Activated CD8-positive, alpha-beta memory T cell treated with anti-CD3 and anti-CD28 coated beads, Interleukin-2, amount 50 U/mL, for 1 hour (primary cell): ENCODE measurements around the gene GALNT8.
"Not testable (repeated sequence)": the region's sequence is repeated elsewhere in the genome, so short reads cannot be mapped to it uniquely, and the experiment has no call there.

Experiments
- DNase-seq: peaks from one replicate; pipeline ENCODE4 v3.0.0-alpha.2; 2020; ENCODE audit errors: extremely low read depth

Gene GALNT8, protein sequence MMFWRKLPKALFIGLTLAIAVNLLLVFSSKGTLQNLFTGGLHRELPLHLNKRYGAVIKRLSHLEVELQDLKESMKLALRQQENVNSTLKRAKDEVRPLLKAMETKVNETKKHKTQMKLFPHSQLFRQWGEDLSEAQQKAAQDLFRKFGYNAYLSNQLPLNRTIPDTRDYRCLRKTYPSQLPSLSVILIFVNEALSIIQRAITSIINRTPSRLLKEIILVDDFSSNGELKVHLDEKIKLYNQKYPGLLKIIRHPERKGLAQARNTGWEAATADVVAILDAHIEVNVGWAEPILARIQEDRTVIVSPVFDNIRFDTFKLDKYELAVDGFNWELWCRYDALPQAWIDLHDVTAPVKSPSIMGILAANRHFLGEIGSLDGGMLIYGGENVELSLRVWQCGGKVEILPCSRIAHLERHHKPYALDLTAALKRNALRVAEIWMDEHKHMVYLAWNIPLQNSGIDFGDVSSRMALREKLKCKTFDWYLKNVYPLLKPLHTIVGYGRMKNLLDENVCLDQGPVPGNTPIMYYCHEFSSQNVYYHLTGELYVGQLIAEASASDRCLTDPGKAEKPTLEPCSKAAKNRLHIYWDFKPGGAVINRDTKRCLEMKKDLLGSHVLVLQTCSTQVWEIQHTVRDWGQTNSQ

DNA sequence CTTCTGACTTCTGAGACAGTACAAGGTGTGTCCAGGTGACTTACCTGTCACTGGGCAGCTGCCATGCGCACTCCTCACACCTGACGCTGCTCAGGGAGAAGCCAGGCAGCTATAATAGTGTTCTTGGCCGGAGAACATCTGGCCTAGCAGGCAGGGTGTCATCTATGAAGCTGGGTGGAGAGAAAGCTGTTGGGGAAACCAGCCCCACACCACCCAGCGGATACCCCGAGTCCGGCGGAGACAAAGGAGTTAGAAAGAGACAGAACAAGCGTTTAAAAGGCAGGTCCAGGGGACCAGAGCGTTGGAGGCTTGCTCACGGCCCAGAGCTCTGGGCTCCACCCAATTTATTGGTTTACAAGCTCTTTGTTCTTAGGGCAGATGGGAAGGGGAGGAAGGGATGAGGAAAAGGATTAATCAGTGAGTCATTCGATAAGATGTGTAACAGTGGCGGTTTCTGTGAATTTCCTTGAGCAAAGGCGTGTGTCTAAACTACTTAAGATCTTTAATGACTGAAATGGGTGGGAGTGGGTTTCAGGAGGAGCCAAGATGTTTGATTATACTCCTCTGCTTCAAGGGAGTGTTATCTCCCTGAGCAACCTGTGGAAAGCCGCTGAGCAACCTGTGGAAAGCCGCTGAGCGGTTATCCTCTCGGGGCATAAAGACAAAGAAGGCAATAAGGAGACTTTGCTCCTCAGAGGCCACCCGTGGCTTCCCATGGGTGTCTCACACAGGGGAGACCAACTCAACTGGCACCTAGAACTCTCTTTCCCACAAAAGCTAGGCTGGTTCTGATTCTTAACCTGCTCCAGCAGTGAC lies at the start of gene GALNT8:
Gene GALNT8, plus strand, starts transcription at position 580 of the 816 bp plus-strand sequence. CDS start 278 bp downstream, outside the sequence.
- no peak for DNase-seq

DNA sequence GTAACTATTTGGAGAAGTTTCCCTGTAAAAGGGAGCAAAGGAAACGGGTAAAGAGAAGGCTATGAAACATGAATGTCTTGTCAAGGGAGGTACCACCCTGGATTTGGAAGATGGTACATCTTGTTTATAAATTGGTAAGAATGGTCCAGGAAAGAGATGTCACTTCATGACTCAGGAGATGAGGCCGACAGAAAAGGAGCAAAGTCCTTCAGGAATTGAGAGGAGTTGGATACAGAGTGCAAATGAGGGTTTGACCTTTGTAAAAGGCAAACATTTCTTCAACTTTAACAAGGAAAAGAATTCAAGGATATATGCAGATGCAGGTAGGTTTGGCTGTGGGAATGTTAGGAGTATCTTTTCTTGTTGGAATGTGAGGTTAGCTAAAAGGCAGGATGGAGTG lies 40.5 kb upstream of the GALNT8 start:
- DNase-seq = no peak

DNA sequence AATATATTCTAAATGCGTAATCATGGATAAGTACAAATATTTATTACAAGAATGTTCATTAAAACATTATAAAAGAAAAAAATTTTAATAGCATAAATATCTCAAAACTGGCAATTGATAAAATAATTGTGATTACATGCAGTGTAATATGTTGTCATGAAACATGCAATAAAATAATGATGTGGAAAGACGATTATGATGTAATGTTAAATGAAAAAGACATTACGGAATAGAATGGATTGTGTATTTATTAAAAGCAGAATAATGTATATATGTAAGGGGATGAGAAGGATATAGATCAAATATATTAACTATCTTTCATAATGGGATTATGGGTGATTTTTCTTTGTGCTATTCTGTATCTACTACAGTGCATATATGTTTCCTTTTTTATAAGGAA lies 38.5 kb upstream of the GALNT8 start:
- DNase-seq = no peak

DNA sequence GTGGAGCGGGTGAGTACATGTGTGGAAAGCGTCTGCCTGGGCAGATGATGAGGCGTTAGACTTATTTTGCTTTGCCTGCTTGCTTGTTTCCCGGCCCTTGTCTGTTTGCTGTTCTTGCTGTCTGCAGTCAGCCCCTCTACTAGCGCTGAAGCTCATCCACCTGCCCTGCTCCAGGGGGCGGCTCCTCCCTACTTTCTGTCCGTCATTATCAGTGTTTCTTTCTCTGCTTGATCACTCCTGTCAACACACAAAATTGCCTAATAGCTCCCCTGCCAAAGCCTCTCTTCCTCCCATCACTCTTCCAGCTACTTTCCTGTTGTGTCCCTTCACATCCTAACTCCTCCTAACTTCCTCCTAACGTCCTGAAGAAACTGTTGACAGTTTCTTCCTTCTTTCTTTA lies 34.9 kb upstream of the GALNT8 start:
- no peak for DNase-seq

DNA sequence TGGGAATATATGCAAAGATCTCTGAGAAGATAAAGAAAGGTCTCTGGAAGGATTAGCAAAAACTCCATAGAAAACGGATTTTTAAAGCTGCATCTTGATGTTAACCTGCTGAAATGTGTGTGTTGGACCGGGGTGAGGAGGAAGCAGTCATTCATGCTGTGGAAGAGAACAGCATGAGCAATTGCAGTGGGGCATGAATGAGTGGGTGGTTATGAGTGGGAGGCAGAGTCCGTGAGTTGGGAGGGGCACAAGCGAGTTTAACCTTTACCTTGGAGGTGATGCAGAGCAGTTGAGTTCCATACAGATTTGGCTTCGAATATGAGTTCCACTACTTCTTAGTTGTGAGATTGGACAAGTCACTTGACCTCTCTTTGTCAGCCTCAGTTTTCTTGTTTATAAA lies 29.4 kb upstream of the GALNT8 start:
- DNase-seq = no peak

DNA sequence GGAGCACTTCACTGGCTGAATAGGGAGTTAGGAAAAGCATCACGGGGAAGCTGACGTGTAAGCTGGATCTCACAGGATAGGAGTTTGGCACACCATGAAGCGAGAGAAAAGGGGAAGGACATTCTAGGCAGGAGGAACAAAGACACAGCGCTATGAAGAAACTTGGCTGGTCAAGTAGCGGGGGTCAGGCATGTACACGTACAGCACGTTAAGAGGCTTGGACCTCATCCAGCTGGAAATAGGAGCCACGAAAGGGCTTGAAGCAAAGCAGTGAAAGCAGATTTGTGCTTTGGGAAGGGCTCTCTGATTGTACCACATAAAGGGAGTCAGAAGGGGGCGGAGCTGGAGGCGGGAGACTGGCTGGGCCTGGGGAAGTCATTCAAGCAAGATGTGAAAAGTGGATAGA lies 19.6 kb upstream of the GALNT8 start:
- DNase-seq = no peak

DNA sequence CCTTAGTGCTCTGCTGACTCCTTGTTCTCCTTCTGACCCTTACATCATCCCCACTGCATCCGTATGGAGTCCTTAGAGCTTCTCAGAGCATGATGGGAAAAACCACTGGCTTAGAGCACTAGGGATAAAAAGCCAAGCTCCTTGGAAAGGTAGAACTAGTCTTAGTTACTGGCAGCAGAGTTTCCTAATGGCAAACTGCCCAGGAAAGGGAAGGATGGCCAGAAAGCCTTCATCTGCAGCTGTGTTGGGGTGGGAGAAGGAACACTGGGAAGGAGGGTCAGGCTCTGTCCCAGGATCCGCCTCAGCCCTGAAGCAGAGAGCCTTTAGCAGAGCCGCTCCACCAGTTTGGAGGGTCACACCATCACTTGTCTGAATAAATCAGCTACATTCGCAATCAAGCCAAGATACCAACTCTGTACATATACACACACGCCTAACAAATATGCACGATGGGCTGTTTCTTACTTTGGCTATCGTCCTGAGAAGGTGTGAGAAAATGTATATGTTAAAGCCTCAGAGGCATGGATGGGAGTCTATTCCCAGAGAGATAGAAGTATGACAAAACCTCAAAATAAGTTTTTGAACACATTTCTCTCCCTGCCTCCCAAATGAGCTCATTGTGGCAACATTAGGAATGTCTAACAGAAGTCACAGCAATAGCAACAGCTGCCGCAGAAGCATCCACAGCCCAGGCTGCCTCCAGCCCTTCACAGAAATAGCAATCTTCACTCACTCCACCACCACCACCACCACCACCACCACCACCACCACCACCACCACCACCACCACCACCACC lies 18.6 kb upstream of the GALNT8 start:
- no peak for DNase-seq

DNA sequence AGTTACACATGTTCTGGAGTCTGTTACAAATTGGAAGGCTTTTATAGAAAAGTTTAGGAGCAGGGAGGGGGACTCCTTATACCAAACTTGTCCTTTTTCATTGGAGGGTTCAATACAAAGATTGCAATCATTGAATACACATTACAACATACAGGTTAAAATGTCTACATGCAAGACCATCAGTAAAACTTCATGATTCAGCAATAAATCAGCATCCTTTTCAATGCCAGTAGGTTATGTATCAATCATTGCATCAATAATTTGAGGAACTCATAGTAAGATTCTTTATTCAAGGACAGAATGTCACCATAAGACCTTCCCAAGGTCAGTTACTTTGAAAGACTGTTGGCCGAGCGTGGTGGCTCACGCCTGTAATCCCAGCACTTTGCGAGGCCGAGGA lies 16.5 kb upstream of the GALNT8 start:
- DNase-seq = no peak

DNA sequence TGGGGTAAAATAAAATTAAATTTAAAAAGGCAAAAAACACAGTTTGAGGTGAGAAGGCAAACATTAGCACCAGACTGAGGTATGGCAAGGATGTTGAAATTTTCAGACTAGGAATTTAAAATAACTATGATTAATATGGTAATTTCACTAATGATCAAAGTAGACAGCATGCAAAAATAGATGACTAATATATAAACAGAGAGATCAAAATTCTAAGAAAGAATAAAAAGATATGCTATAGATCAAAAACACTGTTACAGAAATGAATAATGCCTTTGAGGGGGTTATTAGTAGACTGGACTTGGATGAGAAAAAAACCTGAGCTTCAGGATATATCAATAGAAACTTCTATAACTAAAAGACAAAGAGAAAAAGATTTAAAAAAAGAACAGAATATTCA lies 14.4 kb upstream of the GALNT8 start:
- DNase-seq = no peak

DNA sequence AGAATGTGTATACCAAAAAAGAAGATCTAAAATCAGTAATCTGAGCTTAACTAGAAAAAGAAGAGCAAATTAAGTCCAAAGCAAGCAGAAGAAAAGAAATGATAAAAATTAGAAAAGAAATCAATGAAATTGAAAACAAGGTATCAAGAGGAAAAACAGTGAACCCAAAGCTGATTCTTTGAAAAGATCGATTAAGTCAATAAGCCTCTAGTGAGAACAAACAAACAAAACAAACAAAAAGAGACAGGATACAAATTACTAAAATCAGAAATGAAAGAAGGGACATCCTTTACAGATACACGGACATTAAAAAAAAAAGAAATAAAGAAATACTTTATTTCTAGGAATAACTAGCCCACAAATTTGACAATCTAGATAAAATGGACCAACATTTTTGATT lies 12.9 kb upstream of the GALNT8 start:
- DNase-seq = no peak

DNA sequence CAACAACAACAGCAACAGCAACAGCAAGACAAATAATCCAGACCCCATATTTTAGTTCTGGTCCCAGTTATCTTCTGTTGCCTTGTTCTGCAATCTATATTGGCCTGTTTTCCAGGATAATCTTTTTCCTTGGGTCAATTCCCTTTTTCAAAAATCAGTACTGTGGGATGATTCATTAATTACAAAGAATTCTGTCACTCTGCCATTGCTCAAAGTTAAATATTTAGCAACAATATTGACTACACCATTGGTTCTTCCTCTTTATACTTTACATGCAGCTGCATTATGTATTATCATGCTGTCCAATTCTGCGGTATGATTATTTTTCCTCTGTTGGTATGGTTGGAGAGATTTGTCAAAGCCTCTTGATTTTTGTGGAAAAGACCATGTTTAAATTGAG lies 10.1 kb upstream of the GALNT8 start:
- no peak for DNase-seq

DNA sequence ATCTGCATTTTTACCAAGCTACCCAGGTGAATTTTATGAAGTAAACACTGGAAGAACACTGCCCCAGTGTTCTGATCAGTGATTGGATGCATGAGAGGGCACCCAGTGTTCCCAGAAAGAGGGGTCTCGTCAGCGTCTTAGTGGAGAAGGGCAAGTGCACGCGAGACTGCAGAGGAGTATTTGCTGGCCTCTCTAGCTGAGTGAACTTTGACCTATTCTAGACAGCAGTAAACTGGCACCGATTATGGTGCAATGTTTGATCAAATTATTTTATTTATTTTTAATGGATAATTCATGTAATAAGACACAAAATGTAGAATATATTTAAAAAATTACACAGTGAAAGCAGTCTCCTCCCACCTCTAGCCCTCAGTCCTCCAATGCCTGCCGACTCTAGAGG lies 5.3 kb upstream of the GALNT8 start:
- DNase-seq = no peak

DNA sequence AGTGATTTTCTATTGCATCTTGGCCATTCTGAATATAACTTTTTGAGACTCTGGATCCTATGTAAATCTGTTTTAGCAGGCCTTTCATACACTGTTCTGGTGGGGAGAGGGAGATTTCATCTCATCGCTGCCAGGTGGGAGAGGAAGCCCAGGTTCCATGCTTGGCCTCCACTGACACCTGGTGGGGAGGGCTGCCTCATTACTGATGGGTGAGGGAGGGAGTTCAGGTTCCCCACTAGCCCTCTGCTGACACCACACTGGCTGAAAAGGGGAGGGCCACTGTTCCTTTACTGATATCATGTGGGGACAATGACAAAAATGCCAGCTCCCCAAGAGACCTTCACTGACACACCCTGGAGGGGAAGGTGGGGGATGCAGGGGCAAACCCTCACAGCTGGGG lies 2.4 kb upstream of the GALNT8 start:
- DNase-seq = no peak

DNA sequence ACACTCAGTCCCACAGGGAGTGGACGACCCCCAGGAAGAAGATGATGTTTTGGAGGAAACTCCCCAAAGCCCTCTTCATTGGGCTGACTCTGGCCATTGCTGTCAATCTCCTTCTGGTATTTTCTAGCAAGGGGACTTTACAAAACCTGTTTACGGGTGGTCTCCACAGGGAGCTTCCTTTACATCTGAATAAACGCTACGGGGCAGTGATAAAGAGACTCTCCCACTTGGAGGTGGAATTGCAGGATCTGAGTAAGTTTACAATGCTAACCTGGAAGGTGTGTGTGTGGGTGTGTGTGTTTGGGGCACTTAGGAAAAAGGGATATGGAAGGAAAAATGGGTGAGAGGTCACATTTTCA lies 416 bp downstream of the GALNT8 start:
- no peak for DNase-seq

DNA sequence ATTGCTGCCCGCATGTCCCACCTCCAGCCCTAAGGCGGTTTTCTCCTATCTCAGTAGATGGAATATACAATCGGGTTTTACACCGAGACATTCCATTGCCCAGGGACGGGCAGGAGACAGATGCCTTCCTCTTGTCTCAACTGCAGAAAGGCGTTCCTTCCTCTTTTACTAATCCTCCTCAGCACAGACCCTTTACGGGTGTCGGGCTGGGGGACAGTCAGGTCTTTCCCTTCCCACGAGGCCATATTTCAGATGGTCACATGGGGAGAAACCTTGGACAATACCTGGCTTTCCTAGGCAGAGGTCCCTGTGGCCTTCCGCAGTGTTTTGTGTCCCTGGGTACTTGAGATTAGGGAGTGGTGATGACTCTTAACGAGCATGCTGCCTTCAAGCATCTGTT lies 1.4 kb downstream of the GALNT8 start:
- DNase-seq = not testable (repeated sequence)

DNA sequence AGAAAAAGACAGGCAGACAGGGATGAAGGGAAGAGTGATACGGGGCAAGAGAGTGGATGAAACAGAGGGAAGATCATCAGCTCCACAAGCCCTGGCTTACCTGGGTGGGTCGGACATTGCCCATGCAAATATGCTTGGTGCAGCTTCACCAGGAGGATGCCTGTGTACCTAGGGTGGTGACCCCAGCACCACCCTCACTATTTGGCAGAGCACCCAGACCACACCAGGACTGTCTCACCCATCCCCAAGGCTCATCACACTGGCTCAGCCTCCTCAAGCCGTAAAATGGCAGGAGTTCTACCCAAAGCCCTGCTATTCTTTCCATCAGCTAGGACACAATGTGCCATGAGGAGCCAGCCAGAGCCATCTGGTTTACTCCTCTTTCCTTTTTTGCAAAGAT lies 3.0 kb downstream of the GALNT8 start:
- DNase-seq = no peak

DNA sequence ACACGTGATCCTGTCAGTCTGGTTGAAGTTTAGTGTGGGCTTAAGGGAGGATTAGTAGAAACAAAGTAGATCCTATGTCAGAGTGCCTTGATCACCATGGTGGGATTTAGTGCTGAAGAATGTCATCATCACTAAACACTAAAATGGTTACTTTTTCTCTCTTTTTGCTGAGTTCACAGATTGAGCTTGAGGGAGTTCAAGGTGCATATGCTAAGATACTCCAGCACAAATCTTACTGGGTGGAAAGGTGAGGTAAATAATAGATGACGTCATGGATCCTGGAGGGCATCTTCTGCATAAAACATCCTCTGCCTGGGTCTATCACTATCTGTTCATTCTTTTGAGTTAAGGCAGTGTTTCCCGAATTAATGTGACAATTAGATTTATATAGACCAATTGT lies 4.9 kb downstream of the GALNT8 start:
- DNase-seq = no peak

DNA sequence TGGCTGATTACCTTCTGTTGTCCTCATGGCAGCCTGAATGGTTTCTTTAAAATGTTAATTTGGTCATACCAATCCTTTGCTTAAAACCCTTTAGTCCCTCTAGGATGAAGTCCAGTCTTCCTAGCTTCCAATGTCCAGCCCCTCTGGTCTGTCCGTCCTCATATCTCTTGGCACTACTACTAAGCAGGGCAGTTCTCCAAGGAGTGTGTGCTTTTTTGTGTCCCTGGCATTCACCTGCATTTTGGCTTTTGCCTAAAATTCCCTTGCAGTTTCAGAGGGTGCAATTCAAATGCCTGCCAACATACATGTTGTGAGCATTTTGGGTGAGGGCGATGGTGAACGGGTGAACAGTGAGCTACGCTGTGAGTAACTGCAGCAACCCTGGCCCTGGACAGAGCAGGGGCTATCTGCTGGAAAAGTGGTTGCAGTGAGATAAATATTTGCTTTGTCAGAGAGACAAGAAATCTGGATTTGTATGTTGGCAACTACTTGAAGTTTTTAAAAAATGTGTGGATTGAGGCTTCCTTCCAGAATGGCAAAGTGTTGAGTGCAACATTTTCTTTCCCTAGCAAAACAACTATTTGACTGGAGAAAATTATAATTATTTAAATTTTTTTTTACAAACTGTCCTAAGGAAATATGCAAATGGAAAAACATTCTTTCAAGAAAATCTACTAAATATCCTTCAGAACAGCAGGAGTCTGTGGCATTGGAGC lies 14.6 kb downstream of the GALNT8 start:
- no peak for DNase-seq

DNA sequence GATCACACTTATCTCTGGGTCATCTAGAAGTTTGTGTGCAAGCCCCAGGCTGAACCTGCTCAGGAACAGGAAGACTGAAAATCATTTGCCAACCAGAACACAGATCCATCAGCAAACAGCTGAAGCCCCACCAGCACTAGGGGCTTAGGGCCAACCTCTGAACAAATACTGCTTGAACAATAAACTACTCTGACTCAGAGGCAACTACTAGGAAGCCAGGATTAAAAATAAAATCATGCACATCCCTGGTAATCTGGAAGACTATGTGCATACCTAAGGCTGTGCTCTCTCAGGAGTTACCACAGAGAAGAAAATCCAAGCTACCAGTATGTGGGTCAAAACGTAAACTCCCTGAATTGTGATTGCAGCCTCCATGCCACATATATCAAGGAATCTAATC lies 15.9 kb downstream of the GALNT8 start:
- DNase-seq = no peak

DNA sequence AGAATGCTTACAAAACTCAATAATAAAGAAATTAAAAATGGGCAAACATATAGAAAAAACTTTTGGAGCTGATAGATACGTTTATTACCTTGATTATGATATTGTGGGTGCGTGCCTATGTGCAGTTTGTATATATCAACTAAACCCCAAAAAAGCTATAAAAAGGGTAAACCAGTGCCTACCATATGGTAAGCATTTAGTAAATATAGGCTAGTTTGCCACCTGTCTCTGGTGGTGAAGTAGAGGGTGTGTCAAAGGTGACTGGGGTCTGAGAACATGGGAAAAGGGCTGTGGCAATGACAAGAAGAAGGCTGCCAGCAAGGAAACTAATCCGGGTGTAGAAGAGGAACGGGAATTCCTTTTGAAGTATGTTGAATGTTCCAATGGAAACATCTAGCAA lies 18.3 kb downstream of the GALNT8 start:
- no peak for DNase-seq

DNA sequence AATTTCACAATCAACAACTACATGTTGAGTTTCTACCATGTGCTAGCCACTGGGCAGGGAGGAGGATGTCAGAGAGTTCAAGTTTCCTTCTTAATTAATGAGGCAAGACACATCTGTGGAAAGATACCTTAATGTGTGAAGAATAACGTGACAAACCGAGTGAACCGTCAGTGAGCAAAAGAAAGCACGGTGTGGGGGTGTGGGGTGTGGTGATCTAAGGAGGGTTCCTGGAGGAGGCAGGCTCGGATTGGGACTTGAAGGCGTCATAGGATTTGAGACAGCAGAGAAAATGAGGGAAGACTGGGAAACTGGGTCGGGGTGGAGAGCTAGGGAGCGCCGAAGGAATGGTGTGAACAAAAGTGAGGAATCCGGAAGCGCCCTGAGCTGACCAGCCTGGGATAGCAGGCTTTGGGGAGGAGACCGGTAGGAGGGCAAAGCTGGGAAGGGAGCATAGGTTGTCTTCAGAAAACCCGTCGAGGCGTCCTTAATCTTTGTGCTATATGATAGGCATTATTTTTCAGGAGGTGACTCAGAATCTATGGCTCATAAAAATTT lies 22.3 kb downstream of the GALNT8 start:
- no peak for DNase-seq
